T47D (cell line): Measurements from ENCODE around the gene RPL35.

Experiments
- DNase-seq, 2 experiments: peaks; one replicate each; pipeline versions ENCODE4 v3.0.0 to v3.0.0-alpha.2; 2011 to 2012; ENCODE audit warnings: low read depth in 1 of 2, low spot score in 1 of 2
- JUND ChIP-seq: IDR thresholded peaks from 2 replicates; pipeline ENCODE4 v1.6.1; 2012; ENCODE audit warnings: low read depth
- in situ Hi-C: cut with HindIII; loops from 2 replicates; pipeline ENCODE4 v1.10.0; 2016; ENCODE audit warnings: low sequenced_read_pairs, low pct_unique_long_range_greater_than_20kb

RPL35 gene

DNA sequence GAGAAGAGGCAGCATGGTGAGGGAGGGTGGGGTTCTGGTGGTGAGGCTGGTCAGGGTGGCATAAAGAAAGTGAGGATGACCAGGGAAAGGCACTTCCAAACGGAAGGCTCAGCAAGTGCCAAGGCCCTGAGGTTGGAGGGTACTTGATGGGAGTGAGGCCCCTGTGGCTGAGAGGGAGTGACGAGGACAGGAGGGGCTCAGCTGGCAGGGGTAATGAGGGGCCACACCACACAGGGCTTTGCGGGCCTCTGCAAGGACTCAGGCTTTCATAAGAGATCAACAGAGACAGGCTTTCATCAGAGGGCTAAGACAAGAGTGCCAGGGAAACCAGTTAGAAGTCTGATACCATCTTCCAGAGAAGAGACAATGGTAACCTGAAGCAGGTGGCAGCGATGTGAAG lies 23.8 kb upstream of the RPL35 start:
- TF ChIP-seq JUND, result no peak
- no peak for DNase-seq
- in situ Hi-C loops, result no loop called here

DNA sequence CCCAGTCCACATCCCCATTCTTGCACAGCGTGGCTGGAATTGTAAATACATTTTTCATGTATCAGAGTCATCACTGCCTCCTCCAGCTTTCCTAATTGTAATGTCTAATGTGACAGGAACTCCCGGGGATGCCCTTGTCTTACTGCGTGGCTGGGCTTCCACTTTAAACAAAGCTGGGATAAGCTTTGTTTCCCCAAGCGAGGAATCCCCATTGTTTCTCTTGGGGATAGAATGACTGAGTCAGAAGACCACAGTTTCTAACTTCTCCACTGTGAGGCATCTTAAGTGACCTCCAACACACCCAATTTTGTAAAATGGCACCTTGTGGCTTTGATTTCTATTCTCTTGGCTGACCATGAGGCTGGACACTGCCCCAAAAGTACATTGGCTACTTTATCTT lies 22.6 kb upstream of the RPL35 start:
- in situ Hi-C loops, result no loop called here
- TF ChIP-seq JUND, result no peak
- DNase-seq, result no peak

DNA sequence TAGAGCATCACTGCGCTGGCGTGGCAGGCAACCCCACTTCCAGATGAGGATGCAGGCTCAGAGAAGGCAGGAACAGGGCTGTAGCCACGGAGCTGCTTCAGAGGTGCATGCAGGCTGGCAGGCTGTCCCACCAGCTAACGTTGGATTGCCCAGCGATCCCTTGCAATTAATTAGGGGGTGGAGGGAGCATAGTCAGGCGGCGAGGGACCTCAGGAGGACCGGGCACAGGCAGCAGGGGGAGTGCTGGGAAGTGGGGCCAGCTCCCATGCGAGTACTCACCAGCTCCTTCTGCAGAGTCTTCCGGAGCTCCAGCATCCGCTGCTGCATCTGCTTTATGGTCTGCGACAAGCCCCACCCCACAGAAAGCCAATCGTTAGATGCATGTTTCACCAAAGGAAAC lies 20.5 kb upstream of the RPL35 start:
- in situ Hi-C loops, result no loop called here
- DNase-seq, result no peak

DNA sequence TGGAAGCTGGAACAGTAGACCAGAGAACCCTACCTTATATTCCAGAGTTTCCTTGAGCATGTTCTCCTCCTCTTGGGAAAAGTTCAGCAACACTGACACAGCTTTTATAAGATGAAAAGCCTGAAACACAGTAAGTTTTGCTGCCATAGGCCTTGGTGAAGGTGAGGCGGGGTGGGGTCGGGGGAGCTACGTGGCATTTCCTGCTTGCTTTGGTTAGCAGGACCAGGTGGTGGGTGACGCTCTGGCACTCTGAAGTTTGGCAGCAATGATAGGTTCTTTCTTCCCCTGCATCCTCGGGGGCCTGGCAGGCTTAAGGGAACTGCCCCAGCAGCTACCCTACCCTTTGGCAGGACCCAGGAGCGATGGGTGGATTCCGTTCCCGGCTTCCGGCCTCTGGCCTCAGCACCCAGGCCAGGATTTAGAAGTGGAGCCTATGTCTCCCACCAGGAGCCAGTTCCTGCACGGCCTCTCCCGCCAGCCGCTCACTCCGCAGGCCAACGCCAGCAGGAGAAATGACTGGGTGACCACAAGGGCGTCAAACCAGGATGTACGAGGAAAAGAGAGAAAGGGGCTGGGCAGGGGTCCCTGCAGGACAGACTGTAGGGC lies 19.5 kb upstream of the RPL35 start:
- in situ Hi-C loops, result no loop called here
- DNase-seq, result no peak
- TF ChIP-seq JUND, result no peak

More for the DNA sequence above, 20.5 kb upstream of the RPL35 start:
- no peak for TF ChIP-seq JUND

DNA sequence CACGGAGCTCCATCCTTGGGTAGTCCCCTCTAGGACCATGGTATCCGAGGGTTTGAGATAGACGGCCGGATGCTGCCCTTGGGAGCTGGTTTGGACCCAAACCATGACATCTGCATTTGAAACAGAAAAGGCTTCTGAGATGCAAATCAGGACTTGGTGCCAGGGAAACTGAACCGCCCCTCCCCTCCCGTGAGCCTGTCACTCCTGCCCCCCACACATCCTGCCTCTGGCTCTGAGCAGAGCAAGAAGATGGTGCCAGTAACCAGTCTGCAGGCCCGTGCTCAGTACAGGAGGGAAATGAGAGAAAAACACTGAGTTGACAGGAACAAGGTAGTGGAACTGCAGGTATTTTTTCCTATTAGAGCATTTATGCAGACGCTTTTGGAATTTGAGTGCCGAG lies 18.7 kb upstream of the RPL35 start:
- DNase-seq, result no peak
- no peak for TF ChIP-seq JUND
- in situ Hi-C loops, result no loop called here

DNA sequence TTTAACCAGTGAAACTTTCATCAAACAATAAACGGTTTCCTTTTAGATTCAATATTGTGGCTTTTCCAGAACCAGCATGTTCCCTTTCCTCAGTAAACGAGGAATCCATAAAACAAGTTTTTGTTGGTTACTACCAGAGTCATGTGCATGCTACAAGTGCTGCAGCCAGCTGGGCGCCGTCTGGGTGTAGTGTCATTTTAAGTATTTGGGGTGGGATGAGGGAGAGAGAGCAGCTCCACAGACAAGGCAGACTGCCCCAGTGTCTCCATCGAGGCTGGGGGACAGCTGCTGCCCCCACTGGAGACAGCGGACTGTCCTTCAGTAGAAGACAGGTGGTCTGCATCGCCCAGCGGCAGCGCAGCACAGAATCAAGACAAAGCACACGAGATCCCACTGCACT lies 17.5 kb upstream of the RPL35 start:
- no peak for DNase-seq
- no peak for TF ChIP-seq JUND
- in situ Hi-C loops, result no loop called here

DNA sequence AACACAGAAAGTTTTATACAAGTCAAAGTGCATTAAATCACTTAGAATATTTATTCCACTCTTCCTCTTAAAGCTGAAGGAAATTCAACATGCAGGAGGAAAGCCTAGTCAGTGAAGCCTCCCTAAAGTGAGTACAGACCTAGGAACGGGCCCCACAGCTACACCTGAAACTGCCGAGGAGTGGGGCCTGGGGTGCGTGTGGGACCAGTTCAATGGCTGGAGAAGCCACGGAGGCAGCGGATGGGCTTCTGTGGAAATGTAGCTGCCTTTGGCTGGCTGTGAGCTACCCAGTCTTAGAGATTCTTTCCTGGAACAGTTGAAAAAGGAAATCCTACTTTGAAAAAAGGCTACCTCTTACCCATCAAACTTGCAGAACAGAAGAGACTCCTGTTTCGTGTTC lies 16.8 kb upstream of the RPL35 start:
- TF ChIP-seq JUND, result no peak
- DNase-seq, result no peak
- in situ Hi-C loops, result no loop called here

DNA sequence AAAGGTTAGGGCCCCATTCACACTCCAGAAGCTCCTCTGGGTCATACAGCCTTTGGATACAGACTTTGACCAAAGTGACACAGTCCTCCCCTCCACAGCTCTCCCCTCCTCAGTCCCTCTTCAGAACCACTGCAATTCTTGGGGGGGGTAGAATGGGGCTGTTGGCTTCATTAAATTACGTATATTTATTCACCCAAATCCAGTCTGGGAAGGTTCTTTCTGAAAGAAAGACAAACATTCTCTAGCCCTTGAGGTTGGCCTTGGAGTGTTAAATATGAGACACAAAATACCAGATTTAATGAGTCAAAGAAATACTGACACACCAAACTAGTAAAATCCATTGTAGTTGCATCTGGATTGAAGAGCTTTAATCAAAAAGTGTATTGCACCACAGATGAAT lies 16.3 kb upstream of the RPL35 start:
- no peak for TF ChIP-seq JUND
- DNase-seq, result no peak
- in situ Hi-C loops, result no loop called here

DNA sequence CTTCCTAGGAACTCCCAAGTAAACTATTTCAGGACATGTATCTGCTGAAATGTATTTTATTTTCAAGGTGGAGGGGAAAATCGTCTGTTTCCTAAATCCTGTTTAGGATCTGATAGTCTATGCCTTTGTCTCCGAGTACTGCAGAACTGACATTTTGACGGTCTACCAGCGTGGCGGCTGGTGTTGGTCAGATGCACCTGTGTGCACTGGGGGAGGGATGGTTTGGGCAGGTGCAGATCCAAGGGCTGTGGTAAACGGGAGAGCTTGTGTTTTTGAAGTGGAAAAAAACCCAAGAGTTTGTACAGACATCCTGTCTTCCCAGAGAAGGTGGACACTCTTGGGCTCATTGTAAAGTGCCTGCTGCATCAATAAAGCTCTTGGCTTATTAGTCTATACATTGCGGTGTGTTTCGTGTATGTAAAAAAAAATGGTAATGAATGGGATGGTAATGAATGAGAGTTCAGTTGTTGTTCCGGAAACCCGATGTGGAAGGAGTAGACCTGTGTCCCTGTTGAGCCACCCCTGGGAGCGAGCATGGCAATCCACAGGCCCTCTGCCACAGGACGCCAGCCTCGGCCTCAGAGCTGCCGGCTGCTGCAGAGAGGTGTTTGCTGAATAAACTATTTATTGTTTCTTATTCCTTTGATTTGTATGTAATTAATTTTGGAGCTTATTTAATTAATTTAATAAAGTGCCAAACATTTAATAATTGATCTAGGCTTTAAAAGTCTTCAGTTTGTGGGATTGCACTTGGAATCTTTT lies 15.4 kb upstream of the RPL35 start:
- in situ Hi-C loops, result no loop called here
- no peak for TF ChIP-seq JUND
- DNase-seq, result no peak

DNA sequence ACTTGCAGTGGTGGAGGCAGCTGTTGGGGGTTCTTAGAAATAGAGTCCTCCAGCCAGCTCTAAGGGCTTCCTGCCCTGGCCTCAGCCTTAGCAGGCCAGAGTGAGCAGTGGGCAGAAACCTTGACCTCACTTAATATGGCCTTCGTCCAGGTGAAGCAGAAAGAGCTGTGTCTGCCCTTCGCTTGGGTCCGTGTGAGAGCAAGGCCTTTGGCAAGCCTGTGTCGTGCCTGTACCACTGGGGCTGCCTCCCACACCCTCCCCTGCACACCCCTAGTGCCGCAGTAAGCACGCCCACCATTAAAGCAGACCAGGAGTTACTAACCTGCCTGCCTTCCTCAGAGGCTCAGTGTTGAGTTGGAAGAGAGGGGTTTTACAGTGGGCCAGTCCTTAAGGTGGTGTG lies 13.7 kb upstream of the RPL35 start:
- in situ Hi-C loops, result no loop called here
- no peak for DNase-seq
- TF ChIP-seq JUND, result no peak

DNA sequence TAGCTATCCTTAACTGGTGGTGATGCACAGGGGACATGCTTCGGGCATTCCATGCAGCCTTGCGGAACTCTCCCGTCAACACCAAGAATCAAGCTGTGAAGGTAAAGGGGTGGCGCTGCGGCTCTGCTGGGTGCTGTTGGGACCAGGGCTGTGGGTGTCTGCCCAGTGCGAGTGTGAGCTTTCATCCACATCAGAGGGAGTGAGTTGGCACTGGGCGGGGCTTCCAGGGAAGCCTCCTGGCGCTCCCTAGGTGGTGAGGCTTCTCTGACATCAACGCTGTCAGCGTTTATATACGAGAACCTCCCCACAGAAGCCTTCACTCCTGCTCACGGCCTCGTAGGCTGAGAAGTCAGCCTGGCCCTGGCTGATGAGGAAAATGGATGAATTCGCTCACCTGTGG lies 11.9 kb upstream of the RPL35 start:
- no peak for DNase-seq
- TF ChIP-seq JUND, result no peak
- in situ Hi-C loops, result no loop called here

DNA sequence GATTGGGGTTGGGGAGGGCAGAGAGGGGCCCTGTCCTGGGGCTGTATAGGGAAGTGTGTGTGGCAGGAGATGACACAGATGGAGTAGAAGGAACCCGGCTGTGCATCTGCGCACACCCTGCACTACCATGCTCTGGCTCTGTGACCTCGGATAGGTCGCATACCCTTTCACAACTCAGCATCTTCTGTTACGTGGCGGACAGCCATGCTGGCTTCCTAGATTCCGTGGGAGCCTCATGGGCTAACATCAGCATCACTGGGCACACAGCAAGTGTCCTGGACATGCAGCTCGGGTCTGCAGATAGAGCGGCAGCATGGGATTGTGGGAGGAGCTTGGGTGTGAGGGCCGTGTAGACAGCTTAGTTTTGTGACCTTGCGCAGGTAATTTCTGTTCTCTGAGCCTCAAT lies 9.4 kb upstream of the RPL35 start:
- no peak for DNase-seq
- in situ Hi-C loops, result no loop called here
- TF ChIP-seq JUND, result no peak

DNA sequence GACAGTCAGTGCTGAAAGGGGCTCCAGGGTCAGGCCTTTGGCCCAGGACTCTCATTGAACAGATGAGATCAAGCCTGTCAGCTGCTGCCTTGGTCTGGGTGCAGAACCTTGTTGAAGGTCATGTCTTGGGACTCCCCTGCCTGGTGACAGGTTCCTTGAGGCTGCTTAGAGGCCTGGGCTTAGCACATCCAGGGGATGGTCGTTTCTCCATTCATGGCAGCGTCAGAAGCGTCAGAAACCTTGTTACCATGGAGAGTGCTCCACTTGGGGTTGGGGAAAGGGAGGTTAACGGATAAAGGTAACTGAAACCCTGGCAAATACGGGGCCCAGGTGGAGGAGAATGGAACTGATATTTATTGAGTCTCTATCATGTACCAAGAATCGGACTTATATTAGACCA lies 9.0 kb upstream of the RPL35 start:
- in situ Hi-C loops, result no loop called here
- TF ChIP-seq JUND, result no peak
- no peak for DNase-seq
